A549 (cell line): Measurements from ENCODE around the gene PRKCQ. TPM values are rescaled to one million over a fixed set of nuclear protein-coding genes. Genes with fewer than 3 reads are reported as not detected.

ENCODE experiments used
- ATAC-seq, 2 experiments: fragments of 200-7000 bp in 1 of 2; fragments of >200 bp in 1 of 2; cut with Nextera tagmentation in 1 of 2; cut with Tn5 transposase in 1 of 2; 3 replicates each; pipeline versions ENCODE4 v1.8.0 to v1.9.1; 2018 to 2020; ENCODE audit warnings: mild to moderate bottlenecking in 1 of 2, moderate library complexity in 1 of 2
- CTCF ChIA-PET: fragments of 300-600 bp; sonication (Branson Sonifier 250); formaldehyde crosslinking; extraction: SDS; loops from one replicate; lab custom pipeline; 2021; ENCODE audit warnings: antibody characterized with exemption, inconsistent platforms; lab: Yijun Ruan, JAX
- POLR2A ChIA-PET: fragments of 350-600 bp; formaldehyde crosslinking; extraction: SDS; loops from one replicate; lab custom pipeline; 2021; ENCODE audit warnings: antibody characterized with exemption, inconsistent platforms; lab: Yijun Ruan, JAX
- DNase-seq, 2 experiments: peaks; one replicate each; pipeline versions ENCODE4 v3.0.0 to v3.0.0-alpha.2; 2011 to 2016; ENCODE audit warnings: low read depth in 1 of 2, low spot score in 1 of 2
- FAIRE-seq: peaks from 2 replicates; lab custom pipeline; 2011; peaks lifted over from hg19 to GRCh38; lab: Jason Lieb, UNC
- H3K27ac ChIP-seq, 2 experiments: fragments of >200 bp; sonication (Bioruptor Twin); formaldehyde crosslinking; 3 replicates each; pipeline ENCODE4 v1.5.1; 2016 to 2017
- H3K4me1 ChIP-seq: fragments of >200 bp; sonication (Bioruptor Twin); formaldehyde crosslinking; 3 replicates; pipeline ENCODE4 v1.6.1; 2016
- H3K4me2 ChIP-seq: fragments of >200 bp; sonication (Bioruptor Twin); formaldehyde crosslinking; 3 replicates; pipeline ENCODE4 v1.6.1; 2016
- H3K4me3 ChIP-seq: fragments of >200 bp; sonication (Bioruptor Twin); formaldehyde crosslinking; 3 replicates; pipeline ENCODE4 v1.5.1; 2016
- H3K9me3 ChIP-seq: fragments of >200 bp; sonication (Bioruptor Twin); formaldehyde crosslinking; 3 replicates; pipeline ENCODE4 v1.6.1; 2016
- BHLHE40 ChIP-seq: IDR thresholded peaks from 2 replicates; pipeline ENCODE4 v1.6.1; 2012; ENCODE audit warnings: low read depth, low read length, inconsistent platforms
- CHD2 ChIP-seq: fragments of 150-350 bp; IDR thresholded peaks from 2 replicates; pipeline ENCODE4 v1.6.1; 2014; ENCODE audit warnings: low read length; ENCODE audit not compliant: partially characterized antibody
- CHD4 ChIP-seq: fragments of 200-600 bp; sonication (generic); IDR thresholded peaks from 2 replicates; pipeline ENCODE4 v1.6.1; 2016; ENCODE audit warnings: antibody characterized with exemption, mild to moderate bottlenecking, borderline replicate concordance
- EHMT2 ChIP-seq: fragments of 200-600 bp; sonication (generic); IDR thresholded peaks from 2 replicates; pipeline ENCODE4 v1.6.1; 2016; ENCODE audit warnings: antibody characterized with exemption, low read depth, mild to moderate bottlenecking, moderate library complexity
- FOSB ChIP-seq: fragments of 250-450 bp; sonication (Bioruptor Pico); IDR thresholded peaks from 2 replicates; pipeline ENCODE4 v1.5.0; 2020; ENCODE audit warnings: mild to moderate bottlenecking, moderate library complexity
- FOXS1 ChIP-seq: fragments of 250-450 bp; sonication (Bioruptor Pico); IDR thresholded peaks from 2 replicates; pipeline ENCODE4 v1.5.0; 2020; ENCODE audit warnings: mild to moderate bottlenecking, moderate library complexity
- HEYL ChIP-seq: fragments of 250-450 bp; sonication (Bioruptor Pico); IDR thresholded peaks from 2 replicates; pipeline ENCODE4 v1.8.0; 2021; ENCODE audit warnings: mild to moderate bottlenecking, moderate library complexity
- HOXA7 ChIP-seq: fragments of 250-450 bp; sonication (Bioruptor Pico); IDR thresholded peaks from 2 replicates; pipeline ENCODE4 v1.5.0; 2020; ENCODE audit warnings: mild to moderate bottlenecking, moderate library complexity
- HOXB13 ChIP-seq: fragments of 250-450 bp; sonication (Bioruptor Pico); IDR thresholded peaks from 2 replicates; pipeline ENCODE4 v1.5.0; 2020; ENCODE audit warnings: low read depth, mild to moderate bottlenecking, moderate library complexity
- HOXB5 ChIP-seq: fragments of 250-450 bp; sonication (Bioruptor Pico); IDR thresholded peaks from 2 replicates; pipeline ENCODE4 v1.5.0; 2020; ENCODE audit warnings: mild to moderate bottlenecking, moderate library complexity
- JUN ChIP-seq, 2 experiments: fragments of >200 bp; sonication (Bioruptor Twin); formaldehyde crosslinking; IDR thresholded peaks; 2 replicates in 1 of 2; 3 replicates in 1 of 2; pipeline ENCODE4 v1.6.1; 2016 to 2017
- KDM1A ChIP-seq: fragments of 200-600 bp; sonication (generic); IDR thresholded peaks from 2 replicates; pipeline ENCODE4 v1.6.1; 2016; ENCODE audit warnings: low read depth, mild to moderate bottlenecking
- KDM5A ChIP-seq: fragments of 200-600 bp; sonication (generic); IDR thresholded peaks from 2 replicates; pipeline ENCODE4 v1.6.1; 2016; ENCODE audit warnings: antibody characterized with exemption, mild to moderate bottlenecking
- MAFK ChIP-seq: fragments of 450-650 bp; IDR thresholded peaks from 2 replicates; pipeline ENCODE4 v1.6.1; 2014; ENCODE audit not compliant: partially characterized antibody
- MYC ChIP-seq: IDR thresholded peaks from 2 replicates; pipeline ENCODE4 v1.6.1; 2012; ENCODE audit warnings: mild to moderate bottlenecking, inconsistent platforms, low read length, improper control_type of control experiment, borderline replicate concordance
- NPAS2 ChIP-seq: fragments of 250-450 bp; sonication (Bioruptor Pico); IDR thresholded peaks from 2 replicates; pipeline ENCODE4 v1.8.0; 2022; ENCODE audit warnings: mild to moderate bottlenecking, moderate library complexity, borderline replicate concordance
- NR3C1 ChIP-seq: fragments of >200 bp; sonication (Bioruptor Twin); formaldehyde crosslinking; IDR thresholded peaks from 3 replicates; pipeline ENCODE4 v1.6.1; 2017
- PHF8 ChIP-seq: fragments of 200-600 bp; sonication (generic); IDR thresholded peaks from 2 replicates; pipeline ENCODE4 v1.6.1; 2016; ENCODE audit warnings: low read depth, mild to moderate bottlenecking, antibody characterized with exemption, moderate library complexity, borderline replicate concordance
- POLR2A ChIP-seq: IDR thresholded peaks from 2 replicates; pipeline ENCODE4 v1.6.1; 2012; ENCODE audit warnings: mild to moderate bottlenecking, low read length
- POLR2AphosphoS2 ChIP-seq: conservative IDR thresholded peaks from 2 replicates; pipeline ENCODE4 v1.6.1; 2012; ENCODE audit warnings: low read length, improper control_type of control experiment, inconsistent platforms
- RAD21 ChIP-seq, 2 experiments: fragments of >200 bp in 1 of 2; sonication (Bioruptor Twin) in 1 of 2; formaldehyde crosslinking in 1 of 2; IDR thresholded peaks in 1 of 2; conservative IDR thresholded peaks in 1 of 2; 2 replicates in 1 of 2; 3 replicates in 1 of 2; pipeline ENCODE4 v1.6.1; 2012 to 2018; ENCODE audit warnings: inconsistent platforms in 1 of 2
- RNF2 ChIP-seq: fragments of 200-600 bp; sonication (generic); IDR thresholded peaks from 2 replicates; pipeline ENCODE4 v1.6.1; 2016; ENCODE audit warnings: low read depth, mild to moderate bottlenecking, antibody characterized with exemption, moderate library complexity, borderline replicate concordance
- SMC3 ChIP-seq: fragments of >200 bp; sonication (Bioruptor Twin); formaldehyde crosslinking; IDR thresholded peaks from 3 replicates; pipeline ENCODE4 v1.6.1; 2018; ENCODE audit warnings: inconsistent platforms
- TP53 ChIP-seq: fragments of 250-450 bp; sonication (Bioruptor Pico); IDR thresholded peaks from 2 replicates; pipeline ENCODE4 v1.5.0; 2021; ENCODE audit warnings: mild to moderate bottlenecking, moderate library complexity
- ZC3H11A ChIP-seq: fragments of 450-650 bp; IDR thresholded peaks from 2 replicates; pipeline ENCODE4 v1.6.1; 2014; ENCODE audit warnings: antibody characterized with exemption, mild to moderate bottlenecking
- WGBS: methylation state at CpG from one replicate; pipeline ENCODE4 v1.1.6; 2017; ENCODE audit errors: missing lambda C conversion rate; 5-methylcytosine and 5-hydroxymethylcytosine counted together
- polyA plus RNA-seq, 4 experiments: library from polyadenylated mRNA; depleted of rRNA in 3 of 4; stranded (reverse); fragments of >200 nt; fragmentation: RNase III in 1 of 4; extraction: RNeasy Plus Mini Kit Qiagen cat#74134 plus additional on column Dnase treatment in 1 of 4; gene quantifications; 2 replicates in 3 of 4; 3 replicates in 1 of 4; pipeline ENCODE4 v1.2.3, GENCODE V29; 2011 to 2017
- TF ChIP-seq, protein P1 (sequence below): fragments of >200 bp; sonication (Bioruptor Twin); formaldehyde crosslinking; IDR thresholded peaks from 3 replicates; pipeline ENCODE4 v1.6.1; 2016
- TF ChIP-seq, protein P2 (sequence below): fragments of 200-600 bp; sonication (generic); IDR thresholded peaks from 2 replicates; pipeline ENCODE4 v1.6.1; 2016; ENCODE audit warnings: antibody characterized with exemption, mild to moderate bottlenecking, moderate library complexity

PRKCQ gene
- polyA plus RNA-seq, 2 of the 4 experiments (the other 2 are of a cell fraction), result 3.7 to 7.1 TPM

GRCh38 chr10:6601246-6601805 is 21.2 kb upstream of the PRKCQ start:
- CTCF ChIA-PET, result interaction anchor here (0.9 kb wide), 1 partner anchor 67 kb away, joined by 3 read pairs; no protein-coding TSS in a partner anchor
- no peak for TF ChIP-seq RNF2
- TF ChIP-seq POLR2A, result no peak
- no peak for TF ChIP-seq ZC3H11A
- no peak for TF ChIP-seq FOXS1
- no peak for TF ChIP-seq MYC
- TF ChIP-seq EHMT2, result no peak
- H3K9me3 ChIP-seq, result no peaks in the 10 kb centered on the region
- no peak overlapping the region for H3K4me3 ChIP-seq
- POLR2A ChIA-PET, result no interaction called here
- no peak for ATAC-seq
- no peak overlapping the region for H3K4me2 ChIP-seq
- 78% methylated on average over 9 of the region's 9 CpGs for WGBS
- no peak for DNase-seq
- no peak for FAIRE-seq
- no peaks in the 10 kb centered on the region for H3K4me1 ChIP-seq
- H3K27ac ChIP-seq, result no peak overlapping the region

DNA sequence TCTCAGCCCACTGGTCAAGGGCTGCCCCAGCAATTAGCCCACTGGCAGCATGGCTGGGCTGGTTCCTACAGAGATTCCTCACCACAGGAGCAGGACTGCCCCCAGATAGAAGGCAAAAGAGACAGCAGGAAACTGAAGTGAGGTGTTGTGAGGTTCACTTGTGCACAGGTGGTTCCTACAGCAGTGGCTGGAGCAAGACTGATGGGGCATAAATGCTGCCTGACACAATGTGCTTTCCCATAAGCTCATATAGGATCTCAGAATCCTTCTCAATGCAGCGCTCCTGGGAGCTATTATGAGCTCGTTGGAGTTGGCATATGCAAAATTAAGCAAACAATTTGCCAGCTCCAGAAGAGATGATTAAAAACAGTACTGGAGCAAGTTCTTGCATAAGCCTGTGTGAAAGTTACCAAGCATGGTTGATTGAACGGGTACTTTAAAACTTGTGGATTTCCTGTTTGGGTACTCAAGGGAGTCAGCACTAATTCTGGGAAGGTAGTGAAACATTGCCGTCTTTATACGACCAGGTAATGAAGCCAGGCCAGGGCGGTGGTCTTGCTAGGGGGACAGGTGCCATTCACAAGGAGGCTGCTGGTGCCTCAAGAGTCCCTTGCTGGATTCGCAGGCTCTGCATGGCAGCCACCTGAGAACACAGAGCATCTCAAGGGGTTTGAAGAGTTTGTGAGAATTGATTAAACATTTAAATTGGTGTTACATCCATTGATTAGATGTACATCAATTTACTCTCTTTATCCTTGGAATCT is 20.3 kb upstream of the PRKCQ start:
- no peak overlapping the region for H3K4me2 ChIP-seq
- 65% methylated on average over 7 of the region's 7 CpGs for WGBS
- no peaks in the 10 kb centered on the region for H3K4me1 ChIP-seq
- no peaks in the 10 kb centered on the region for H3K9me3 ChIP-seq
- TF ChIP-seq, protein P1, sequence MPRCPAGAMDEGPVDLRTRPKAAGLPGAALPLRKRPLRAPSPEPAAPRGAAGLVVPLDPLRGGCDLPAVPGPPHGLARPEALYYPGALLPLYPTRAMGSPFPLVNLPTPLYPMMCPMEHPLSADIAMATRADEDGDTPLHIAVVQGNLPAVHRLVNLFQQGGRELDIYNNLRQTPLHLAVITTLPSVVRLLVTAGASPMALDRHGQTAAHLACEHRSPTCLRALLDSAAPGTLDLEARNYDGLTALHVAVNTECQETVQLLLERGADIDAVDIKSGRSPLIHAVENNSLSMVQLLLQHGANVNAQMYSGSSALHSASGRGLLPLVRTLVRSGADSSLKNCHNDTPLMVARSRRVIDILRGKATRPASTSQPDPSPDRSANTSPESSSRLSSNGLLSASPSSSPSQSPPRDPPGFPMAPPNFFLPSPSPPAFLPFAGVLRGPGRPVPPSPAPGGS, result no peak
- TF ChIP-seq NPAS2 (CRISPR knock-in tag) (no peak), HOXB5 (CRISPR knock-in tag) (no peak), SMC3 (no peak), KDM5A (no peak), FOSB (CRISPR knock-in tag) (no peak), CHD2 (no peak), HOXB13 (CRISPR knock-in tag) (no peak)
- TF ChIP-seq, protein P2, sequence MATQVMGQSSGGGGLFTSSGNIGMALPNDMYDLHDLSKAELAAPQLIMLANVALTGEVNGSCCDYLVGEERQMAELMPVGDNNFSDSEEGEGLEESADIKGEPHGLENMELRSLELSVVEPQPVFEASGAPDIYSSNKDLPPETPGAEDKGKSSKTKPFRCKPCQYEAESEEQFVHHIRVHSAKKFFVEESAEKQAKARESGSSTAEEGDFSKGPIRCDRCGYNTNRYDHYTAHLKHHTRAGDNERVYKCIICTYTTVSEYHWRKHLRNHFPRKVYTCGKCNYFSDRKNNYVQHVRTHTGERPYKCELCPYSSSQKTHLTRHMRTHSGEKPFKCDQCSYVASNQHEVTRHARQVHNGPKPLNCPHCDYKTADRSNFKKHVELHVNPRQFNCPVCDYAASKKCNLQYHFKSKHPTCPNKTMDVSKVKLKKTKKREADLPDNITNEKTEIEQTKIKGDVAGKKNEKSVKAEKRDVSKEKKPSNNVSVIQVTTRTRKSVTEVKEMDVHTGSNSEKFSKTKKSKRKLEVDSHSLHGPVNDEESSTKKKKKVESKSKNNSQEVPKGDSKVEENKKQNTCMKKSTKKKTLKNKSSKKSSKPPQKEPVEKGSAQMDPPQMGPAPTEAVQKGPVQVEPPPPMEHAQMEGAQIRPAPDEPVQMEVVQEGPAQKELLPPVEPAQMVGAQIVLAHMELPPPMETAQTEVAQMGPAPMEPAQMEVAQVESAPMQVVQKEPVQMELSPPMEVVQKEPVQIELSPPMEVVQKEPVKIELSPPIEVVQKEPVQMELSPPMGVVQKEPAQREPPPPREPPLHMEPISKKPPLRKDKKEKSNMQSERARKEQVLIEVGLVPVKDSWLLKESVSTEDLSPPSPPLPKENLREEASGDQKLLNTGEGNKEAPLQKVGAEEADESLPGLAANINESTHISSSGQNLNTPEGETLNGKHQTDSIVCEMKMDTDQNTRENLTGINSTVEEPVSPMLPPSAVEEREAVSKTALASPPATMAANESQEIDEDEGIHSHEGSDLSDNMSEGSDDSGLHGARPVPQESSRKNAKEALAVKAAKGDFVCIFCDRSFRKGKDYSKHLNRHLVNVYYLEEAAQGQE, result no peak
- ATAC-seq (no peak), FAIRE-seq (no peak), DNase-seq (no peak)
- ChIA-PET CTCF (no interaction called here), POLR2A (no interaction called here)
- no peak overlapping the region for H3K4me3 ChIP-seq
- no peak overlapping the region for H3K27ac ChIP-seq

- CTCF ChIA-PET, result no interaction called here
- Histone ChIP-seq H3K9me3 (no peaks in the 10 kb centered on the region), H3K4me2 (no peak overlapping the region), H3K4me3 (no peak overlapping the region), H3K4me1 (no peaks in the 10 kb centered on the region), H3K27ac (no peak overlapping the region)
- 33% methylated on average over 1 of the region's 1 CpG for whole genome bisulfite sequencing
- ATAC-seq, result no peak
- FAIRE-seq, result no peak
- POLR2A ChIA-PET, result no interaction called here
- no peak for DNase-seq
- no peak for TF ChIP-seq KDM1A
- no peak for TF ChIP-seq SMC3
- no peak for TF ChIP-seq POLR2AphosphoS2
- TF ChIP-seq MYC, result no peak
- TF ChIP-seq, protein P1, result no peak
- TF ChIP-seq HOXB13 (CRISPR knock-in tag), result no peak
- TF ChIP-seq JUN (IDR thresholded peaks at IDR 0.05), result no peak
- no peak for TF ChIP-seq BHLHE40
- no peak for TF ChIP-seq TP53 (CRISPR knock-in tag)
- no peak for TF ChIP-seq MAFK
- no peak for TF ChIP-seq CHD4
- TF ChIP-seq RAD21 (conservative IDR thresholded peaks at IDR 0.05 in 1 of 2, IDR thresholded peaks at IDR 0.05 in 1 of 2), result no peak
- TF ChIP-seq PHF8, result no peak
- no peak for TF ChIP-seq HEYL
- no peak for TF ChIP-seq HOXA7 (CRISPR knock-in tag)
- TF ChIP-seq CHD2, result no peak
- no peak for TF ChIP-seq FOSB (CRISPR knock-in tag)
- no peak for TF ChIP-seq NR3C1
Measured at GRCh38 chr10:6598679-6599078, 18.6 kb upstream of the PRKCQ start.
